Natural killer cell treated with Interleukin-12 subunit alpha and Interleukin-12 subunit beta and Interleukin-15 and Interleukin-18, amount 100 ng/mL, for 72 hours (primary cell): ENCODE results near the gene COL9A1. TPM values are rescaled to one million over a fixed set of nuclear protein-coding genes. Genes with fewer than 3 reads are reported as not detected.

Source experiments
- total RNA-seq, 2 donors: library from RNA; stranded (reverse); gene quantifications; one replicate each; pipeline ENCODE4 v1.2.3, GENCODE V29; 2022

Gene COL9A1
- total RNA-seq, 2 donors from 2014 or later = not detected

Other genes with a start within 250 kb of the COL9A1 start
- gene FAM135A, start 110.4 kb upstream of the COL9A1 start, total RNA-seq = 10 to 100 TPM in 1 of 2 donors, 1 to 10 TPM in 1; 7.0 to 20.4 TPM